ENCODE data around the gene BUD31. TPM values are rescaled to one million over a fixed set of nuclear protein-coding genes. Genes with fewer than 3 reads are reported as not detected.
"Not testable (repeated sequence)": the region's sequence is repeated elsewhere in the genome, so short reads cannot be mapped to it uniquely, and the experiment has no call there.

Gene BUD31
- total RNA-seq, 1 donor from 2014 or later, result 44.4 TPM

- peak overlapping the region; percentile 97 to 100 (median 98) for H3K9ac ChIP-seq (ENCODE audit: low read depth in 1 of 3, low read length in 3 of 3)
- H3K27me3 ChIP-seq (ENCODE audit: control insufficient read depth in 3 of 3, insufficient read depth in 3 of 3, low read length in 3 of 3), result no peaks in the 10 kb centered on the region
- peak overlapping the region; percentile 98 for H3K27ac ChIP-seq (ENCODE audit: low read depth, low read length)
- H3K9me3 ChIP-seq (ENCODE audit: control insufficient read depth in 3 of 3, low read length in 3 of 3), result no peaks in the 10 kb centered on the region
- H3K4me3 ChIP-seq (ENCODE audit: low read length in 3 of 3), result peak overlapping the region; percentile 97 to 100 (median 99)
- peaks cover 28 to 38% (median 29%) of the 10 kb centered on the region in 3 donors for H3K36me3 ChIP-seq (ENCODE audit: control insufficient read depth in 3 of 3, insufficient read depth in 3 of 3, low read length in 3 of 3)
- H3K4me1 ChIP-seq (ENCODE audit: control insufficient read depth in 3 of 3, insufficient read depth in 3 of 3, low read length in 3 of 3), result peaks cover 37 to 48% (median 38%) of the 10 kb centered on the region in 3 donors
Measured at GRCh38 chr7:99409192-99409572, 413 bp downstream of the BUD31 start.

GRCh38 chr7:99409806-99410205, 1.0 kb downstream of the BUD31 start:
- Histone ChIP-seq H3K9me3 (ENCODE audit: control insufficient read depth in 3 of 3, low read length in 3 of 3) (no peaks in the 10 kb centered on the region), H3K4me3 (ENCODE audit: low read length in 3 of 3) (peak overlapping the region; percentile 97 to 100 (median 99)), H3K27me3 (ENCODE audit: control insufficient read depth in 3 of 3, insufficient read depth in 3 of 3, low read length in 3 of 3) (no peaks in the 10 kb centered on the region), H3K4me1 (ENCODE audit: control insufficient read depth in 3 of 3, insufficient read depth in 3 of 3, low read length in 3 of 3) (peaks cover 30 to 42% (median 32%) of the 10 kb centered on the region in 3 donors), H3K27ac (ENCODE audit: low read depth, low read length) (peak overlapping the region; percentile 98), H3K36me3 (ENCODE audit: control insufficient read depth in 3 of 3, insufficient read depth in 3 of 3, low read length in 3 of 3) (peaks cover 25 to 38% (median 26%) of the 10 kb centered on the region in 3 donors), H3K9ac (ENCODE audit: low read depth in 1 of 3, low read length in 3 of 3) (peak overlapping the region; percentile 97 to 100 (median 98))

- H3K36me3 ChIP-seq (ENCODE audit: control insufficient read depth in 3 of 3, insufficient read depth in 3 of 3, low read length in 3 of 3), result peaks cover 30 to 39% (median 30%) of the 10 kb centered on the region in 3 donors
- no peak overlapping the region for H3K4me3 ChIP-seq (ENCODE audit: low read length in 3 of 3)
Measured at GRCh38 chr7:99410635-99411034, 1.9 kb downstream of the BUD31 start.

GRCh38 chr7:99415513-99416127, 6.9 kb downstream of the BUD31 start:
- not testable (repeated sequence) for H3K9me3 ChIP-seq (ENCODE audit: control insufficient read depth in 3 of 3, low read length in 3 of 3); H3K27me3 ChIP-seq (ENCODE audit: control insufficient read depth in 3 of 3, insufficient read depth in 3 of 3, low read length in 3 of 3); H3K4me3 ChIP-seq (ENCODE audit: low read length in 3 of 3); H3K9ac ChIP-seq (ENCODE audit: low read depth in 1 of 3, low read length in 3 of 3); H3K4me1 ChIP-seq (ENCODE audit: control insufficient read depth in 3 of 3, insufficient read depth in 3 of 3, low read length in 3 of 3); H3K27ac ChIP-seq (ENCODE audit: low read depth, low read length)
- H3K36me3 ChIP-seq (ENCODE audit: control insufficient read depth in 3 of 3, insufficient read depth in 3 of 3, low read length in 3 of 3), result peaks cover 68 to 77% (median 69%) of the 10 kb centered on the region in 3 donors

More at GRCh38 chr7:99410635-99411034, 1.9 kb downstream of the BUD31 start:
- no peaks in the 10 kb centered on the region for H3K9me3 ChIP-seq (ENCODE audit: control insufficient read depth in 3 of 3, low read length in 3 of 3)
- no peak overlapping the region for H3K9ac ChIP-seq (ENCODE audit: low read depth in 1 of 3, low read length in 3 of 3)
- H3K4me1 ChIP-seq (ENCODE audit: control insufficient read depth in 3 of 3, insufficient read depth in 3 of 3, low read length in 3 of 3), result peaks cover 29 to 34% (median 30%) of the 10 kb centered on the region in 3 donors
- H3K27me3 ChIP-seq (ENCODE audit: control insufficient read depth in 3 of 3, insufficient read depth in 3 of 3, low read length in 3 of 3), result no peaks in the 10 kb centered on the region
- H3K27ac ChIP-seq (ENCODE audit: low read depth, low read length), result no peak overlapping the region

- Histone ChIP-seq H3K4me1 (ENCODE audit: control insufficient read depth in 3 of 3, insufficient read depth in 3 of 3, low read length in 3 of 3) (no peaks in the 10 kb centered on the region), H3K27me3 (ENCODE audit: control insufficient read depth in 3 of 3, insufficient read depth in 3 of 3, low read length in 3 of 3) (no peaks in the 10 kb centered on the region), H3K36me3 (ENCODE audit: control insufficient read depth in 3 of 3, insufficient read depth in 3 of 3, low read length in 3 of 3) (peaks cover 59 to 64% (median 61%) of the 10 kb centered on the region in 3 donors), H3K9me3 (ENCODE audit: control insufficient read depth in 3 of 3, low read length in 3 of 3) (no peaks in the 10 kb centered on the region), H3K27ac (ENCODE audit: low read depth, low read length) (no peak overlapping the region), H3K9ac (ENCODE audit: low read depth in 1 of 3, low read length in 3 of 3) (no peak overlapping the region), H3K4me3 (ENCODE audit: low read length in 3 of 3) (no peak overlapping the region)
Measured at GRCh38 chr7:99418260-99418659, 9.5 kb downstream of the BUD31 start.

- H3K27me3 ChIP-seq (ENCODE audit: control insufficient read depth in 3 of 3, insufficient read depth in 3 of 3, low read length in 3 of 3), result no peaks in the 10 kb centered on the region
- H3K36me3 ChIP-seq (ENCODE audit: control insufficient read depth in 3 of 3, insufficient read depth in 3 of 3, low read length in 3 of 3), result peaks cover 66 to 75% (median 69%) of the 10 kb centered on the region in 3 donors
- H3K27ac ChIP-seq (ENCODE audit: low read depth, low read length), result no peak overlapping the region
- no peaks in the 10 kb centered on the region for H3K9me3 ChIP-seq (ENCODE audit: control insufficient read depth in 3 of 3, low read length in 3 of 3)
- no peak overlapping the region for H3K4me3 ChIP-seq (ENCODE audit: low read length in 3 of 3)
- no peak overlapping the region for H3K9ac ChIP-seq (ENCODE audit: low read depth in 1 of 3, low read length in 3 of 3)
- no peaks in the 10 kb centered on the region for H3K4me1 ChIP-seq (ENCODE audit: control insufficient read depth in 3 of 3, insufficient read depth in 3 of 3, low read length in 3 of 3)
Measured at GRCh38 chr7:99419323-99420021, 10.7 kb downstream of the BUD31 start.

GRCh38 chr7:99420213-99420612, 11.4 kb downstream of the BUD31 start:
- peaks cover 68 to 77% (median 71%) of the 10 kb centered on the region in 3 donors for H3K36me3 ChIP-seq (ENCODE audit: control insufficient read depth in 3 of 3, insufficient read depth in 3 of 3, low read length in 3 of 3)
- H3K4me1 ChIP-seq (ENCODE audit: control insufficient read depth in 3 of 3, insufficient read depth in 3 of 3, low read length in 3 of 3), result no peaks in the 10 kb centered on the region

GRCh38 chr7:99420986-99421385, 12.2 kb downstream of the BUD31 start:
- no peak overlapping the region for H3K9ac ChIP-seq (ENCODE audit: low read depth in 1 of 3, low read length in 3 of 3)
- H3K36me3 ChIP-seq (ENCODE audit: control insufficient read depth in 3 of 3, insufficient read depth in 3 of 3, low read length in 3 of 3), result peaks cover 71 to 79% (median 71%) of the 10 kb centered on the region in 3 donors
- H3K27ac ChIP-seq (ENCODE audit: low read depth, low read length), result no peak overlapping the region

More at GRCh38 chr7:99420213-99420612, 11.4 kb downstream of the BUD31 start:
- H3K27me3 ChIP-seq (ENCODE audit: control insufficient read depth in 3 of 3, insufficient read depth in 3 of 3, low read length in 3 of 3), result no peaks in the 10 kb centered on the region
- H3K27ac ChIP-seq (ENCODE audit: low read depth, low read length), result no peak overlapping the region
- no peaks in the 10 kb centered on the region for H3K9me3 ChIP-seq (ENCODE audit: control insufficient read depth in 3 of 3, low read length in 3 of 3)
- no peak overlapping the region for H3K9ac ChIP-seq (ENCODE audit: low read depth in 1 of 3, low read length in 3 of 3)
- H3K4me3 ChIP-seq (ENCODE audit: low read length in 3 of 3), result no peak overlapping the region

GRCh38 chr7:99422186-99422585, 13.4 kb downstream of the BUD31 start:
- Histone ChIP-seq H3K9me3 (ENCODE audit: control insufficient read depth in 3 of 3, low read length in 3 of 3) (no peaks in the 10 kb centered on the region), H3K9ac (ENCODE audit: low read depth in 1 of 3, low read length in 3 of 3) (no peak overlapping the region), H3K36me3 (ENCODE audit: control insufficient read depth in 3 of 3, insufficient read depth in 3 of 3, low read length in 3 of 3) (peaks cover 59 to 69% (median 63%) of the 10 kb centered on the region in 3 donors), H3K4me3 (ENCODE audit: low read length in 3 of 3) (no peak overlapping the region), H3K27me3 (ENCODE audit: control insufficient read depth in 3 of 3, insufficient read depth in 3 of 3, low read length in 3 of 3) (no peaks in the 10 kb centered on the region), H3K4me1 (ENCODE audit: control insufficient read depth in 3 of 3, insufficient read depth in 3 of 3, low read length in 3 of 3) (no peaks in the 10 kb centered on the region), H3K27ac (ENCODE audit: low read depth, low read length) (no peak overlapping the region)

More at GRCh38 chr7:99420986-99421385, 12.2 kb downstream of the BUD31 start:
- Histone ChIP-seq H3K9me3 (ENCODE audit: control insufficient read depth in 3 of 3, low read length in 3 of 3) (no peaks in the 10 kb centered on the region), H3K27me3 (ENCODE audit: control insufficient read depth in 3 of 3, insufficient read depth in 3 of 3, low read length in 3 of 3) (no peaks in the 10 kb centered on the region), H3K4me1 (ENCODE audit: control insufficient read depth in 3 of 3, insufficient read depth in 3 of 3, low read length in 3 of 3) (no peaks in the 10 kb centered on the region), H3K4me3 (ENCODE audit: low read length in 3 of 3) (no peak overlapping the region)

GRCh38 chr7:99422625-99423024, 13.9 kb downstream of the BUD31 start:
- Histone ChIP-seq H3K4me3 (ENCODE audit: low read length in 3 of 3) (no peak overlapping the region), H3K27ac (ENCODE audit: low read depth, low read length) (no peak overlapping the region), H3K36me3 (ENCODE audit: control insufficient read depth in 3 of 3, insufficient read depth in 3 of 3, low read length in 3 of 3) (peaks cover 55 to 65% (median 59%) of the 10 kb centered on the region in 3 donors), H3K9me3 (ENCODE audit: control insufficient read depth in 3 of 3, low read length in 3 of 3) (no peaks in the 10 kb centered on the region), H3K27me3 (ENCODE audit: control insufficient read depth in 3 of 3, insufficient read depth in 3 of 3, low read length in 3 of 3) (no peaks in the 10 kb centered on the region), H3K4me1 (ENCODE audit: control insufficient read depth in 3 of 3, insufficient read depth in 3 of 3, low read length in 3 of 3) (no peaks in the 10 kb centered on the region), H3K9ac (ENCODE audit: low read depth in 1 of 3, low read length in 3 of 3) (no peak overlapping the region)

Data from skeletal muscle tissue (tissue), 4 donors.